ENCODE results near the gene CCDC88C. TPM values are rescaled to one million over a fixed set of nuclear protein-coding genes. Genes with fewer than 3 reads are reported as not detected.

Gene CCDC88C
- total and polyA plus RNA-seq, 12 donors, result 2.2 to 8.4 (median 4.9) TPM

DNA sequence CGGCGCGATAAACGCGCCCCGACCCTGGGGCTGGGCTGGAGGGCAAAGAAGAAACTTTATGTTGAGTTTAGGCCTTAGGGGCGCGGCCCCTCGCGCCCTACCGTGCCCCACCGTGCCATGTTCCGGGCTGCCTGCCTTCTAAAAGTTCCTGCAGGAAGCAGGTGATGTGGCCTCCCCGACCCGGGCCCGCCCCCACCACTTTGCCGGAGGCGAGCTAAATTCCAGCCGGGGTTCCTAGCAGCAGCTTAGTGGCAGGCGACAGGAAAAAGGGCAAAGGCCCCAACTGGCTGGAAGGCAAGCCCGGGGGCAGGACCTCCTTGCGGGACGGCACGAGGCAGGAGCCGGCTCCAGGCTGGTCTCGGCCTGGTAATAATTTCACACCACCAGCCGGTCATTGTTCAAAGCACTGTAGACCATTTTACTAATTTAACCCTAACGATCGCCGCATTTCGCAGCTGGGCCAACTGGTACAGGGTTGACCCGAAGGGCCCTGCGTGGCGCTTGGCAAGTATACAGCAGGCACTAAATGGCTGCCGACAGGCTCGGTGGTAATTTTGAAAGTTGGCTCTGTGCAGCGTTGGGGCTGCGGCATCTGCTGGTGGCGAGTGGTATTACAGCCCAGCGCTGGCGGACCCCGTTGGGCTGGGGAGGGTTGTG, 895 bp upstream of the CCDC88C start:
- Histone ChIP-seq H3K27me3 (peaks cover 0 to 28% (median 17%) of the 10 kb centered on the region in 7 donors), H3K27ac (peak overlapping the region in 5 of 10 donors; percentile 18 to 75 (median 58)), H3K36me3 (peaks cover 0 to under 1% (median 0%) of the 10 kb centered on the region in 9 donors), H3K4me1 (peaks cover 3 to 50% (median 23%) of the 10 kb centered on the region in 9 donors), H3K4me3 (peak overlapping the region; percentile 18 to 84 (median 68)), H3K9me3 (no peaks in the 10 kb centered on the region)
- DNase-seq (peak; percentile 39 to 75), ATAC-seq (peak; percentile 39 to 85 (median 73))
- intact Hi-C loops (cut with DNase I), result loop anchor here (1.0 to 10.0 kb wide), 9 partner anchors 41 to 244 kb away; no protein-coding TSS in a partner anchor
- TF ChIP-seq, protein P1, sequence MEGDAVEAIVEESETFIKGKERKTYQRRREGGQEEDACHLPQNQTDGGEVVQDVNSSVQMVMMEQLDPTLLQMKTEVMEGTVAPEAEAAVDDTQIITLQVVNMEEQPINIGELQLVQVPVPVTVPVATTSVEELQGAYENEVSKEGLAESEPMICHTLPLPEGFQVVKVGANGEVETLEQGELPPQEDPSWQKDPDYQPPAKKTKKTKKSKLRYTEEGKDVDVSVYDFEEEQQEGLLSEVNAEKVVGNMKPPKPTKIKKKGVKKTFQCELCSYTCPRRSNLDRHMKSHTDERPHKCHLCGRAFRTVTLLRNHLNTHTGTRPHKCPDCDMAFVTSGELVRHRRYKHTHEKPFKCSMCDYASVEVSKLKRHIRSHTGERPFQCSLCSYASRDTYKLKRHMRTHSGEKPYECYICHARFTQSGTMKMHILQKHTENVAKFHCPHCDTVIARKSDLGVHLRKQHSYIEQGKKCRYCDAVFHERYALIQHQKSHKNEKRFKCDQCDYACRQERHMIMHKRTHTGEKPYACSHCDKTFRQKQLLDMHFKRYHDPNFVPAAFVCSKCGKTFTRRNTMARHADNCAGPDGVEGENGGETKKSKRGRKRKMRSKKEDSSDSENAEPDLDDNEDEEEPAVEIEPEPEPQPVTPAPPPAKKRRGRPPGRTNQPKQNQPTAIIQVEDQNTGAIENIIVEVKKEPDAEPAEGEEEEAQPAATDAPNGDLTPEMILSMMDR (IDR thresholded peaks at IDR 0.05), result peak; percentile 89 to 99 (median 95)
- 1 to 2% methylated on average over 42 of the region's 42 CpGs for whole genome bisulfite sequencing, 2 donors

DNA sequence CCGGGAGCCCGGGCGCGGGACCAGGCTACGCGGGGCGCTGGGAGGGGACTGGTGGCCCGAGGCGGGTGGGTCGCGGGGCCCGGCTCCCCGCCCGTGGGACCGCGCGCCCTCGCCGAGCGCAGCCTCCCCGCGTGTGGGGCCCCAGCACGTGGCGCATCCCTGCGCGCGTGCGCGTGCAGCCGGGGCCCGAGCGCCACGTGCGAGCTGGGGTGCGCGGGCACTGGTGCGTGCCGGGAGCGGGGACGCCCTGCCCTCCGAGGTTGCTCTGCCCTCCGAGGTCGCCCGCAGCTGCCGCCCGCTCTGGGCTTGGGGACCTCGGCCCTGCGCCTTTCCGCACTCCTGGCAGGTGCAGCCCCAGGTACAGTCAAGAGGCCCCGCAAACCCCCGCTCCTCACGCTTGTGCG, 365 bp upstream of the CCDC88C start:
- peak overlapping the region; percentile 18 to 84 (median 68) for H3K4me3 ChIP-seq
- ATAC-seq (peak; percentile 10 to 73 (median 29)), DNase-seq (peak in 1 of 2 donors; percentile 27)
- peaks cover 0 to 3% (median 0%) of the 10 kb centered on the region in 9 donors for H3K36me3 ChIP-seq
- H3K27me3 ChIP-seq, result peaks cover 0 to 32% (median 17%) of the 10 kb centered on the region in 7 donors
- WGBS, 2 donors, result 1 to 2% methylated on average over 37 to 53 of the region's 53 CpGs
- peaks cover 3 to 52% (median 23%) of the 10 kb centered on the region in 9 donors for H3K4me1 ChIP-seq
- peak overlapping the region in 4 of 10 donors; percentile 18 to 75 (median 66) for H3K27ac ChIP-seq
- intact Hi-C loops (cut with DNase I), result loop anchor here (1.0 to 10.0 kb wide), 9 partner anchors 41 to 243 kb away; no protein-coding TSS in a partner anchor
- TF ChIP-seq, protein P1 (IDR thresholded peaks at IDR 0.05), result no peak
- H3K9me3 ChIP-seq, result no peaks in the 10 kb centered on the region

DNA sequence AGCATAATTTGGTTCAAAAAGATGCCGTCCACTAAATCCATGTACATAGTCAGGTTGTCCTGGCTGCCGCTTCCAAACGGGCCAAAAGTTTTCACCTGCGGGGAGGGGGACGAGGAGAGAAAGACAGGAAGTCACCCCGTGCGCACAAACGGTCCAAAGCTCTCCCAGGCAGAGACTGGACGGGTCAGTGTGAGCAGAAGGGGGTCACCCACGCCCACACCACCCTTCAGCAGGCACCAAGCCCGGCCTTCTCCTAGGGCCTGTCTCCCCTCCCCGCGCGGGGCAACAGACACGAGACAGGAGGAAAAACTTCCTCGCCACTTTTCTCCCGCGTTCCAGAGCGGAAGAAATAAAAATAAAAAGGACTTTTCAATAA, 888 bp downstream of the CCDC88C start:
- TF ChIP-seq, protein P1 (IDR thresholded peaks at IDR 0.05), result no peak
- intact Hi-C loops (cut with DNase I), result loop anchor here in 6 of 10 donors (5.0 to 10.0 kb wide), 6 partner anchors 39 to 242 kb away; no protein-coding TSS in a partner anchor
- 8 to 9% methylated on average over 19 of the region's 19 CpGs for WGBS, 2 donors
- Histone ChIP-seq H3K4me3 (peak overlapping the region; percentile 31 to 84 (median 68)), H3K27me3 (peaks cover 0 to 32% (median 17%) of the 10 kb centered on the region in 7 donors), H3K27ac (peak overlapping the region in 9 of 10 donors; percentile 35 to 90 (median 76)), H3K9me3 (no peaks in the 10 kb centered on the region), H3K36me3 (peaks cover 0 to 3% (median 0%) of the 10 kb centered on the region in 9 donors), H3K4me1 (peaks cover 3 to 55% (median 23%) of the 10 kb centered on the region in 9 donors)
- ATAC-seq (peak in 4 of 8 donors; percentile 29 to 54 (median 34)), DNase-seq (no peak)

Data from heart right ventricle (tissue), 16 donors.